ENCODE results near the gene CHCHD10. TPM values are rescaled to one million over a fixed set of nuclear protein-coding genes. Genes with fewer than 3 reads are reported as not detected.

CHCHD10 gene
- polyA plus RNA-seq, 1 experiment = 10.1 TPM

DNA sequence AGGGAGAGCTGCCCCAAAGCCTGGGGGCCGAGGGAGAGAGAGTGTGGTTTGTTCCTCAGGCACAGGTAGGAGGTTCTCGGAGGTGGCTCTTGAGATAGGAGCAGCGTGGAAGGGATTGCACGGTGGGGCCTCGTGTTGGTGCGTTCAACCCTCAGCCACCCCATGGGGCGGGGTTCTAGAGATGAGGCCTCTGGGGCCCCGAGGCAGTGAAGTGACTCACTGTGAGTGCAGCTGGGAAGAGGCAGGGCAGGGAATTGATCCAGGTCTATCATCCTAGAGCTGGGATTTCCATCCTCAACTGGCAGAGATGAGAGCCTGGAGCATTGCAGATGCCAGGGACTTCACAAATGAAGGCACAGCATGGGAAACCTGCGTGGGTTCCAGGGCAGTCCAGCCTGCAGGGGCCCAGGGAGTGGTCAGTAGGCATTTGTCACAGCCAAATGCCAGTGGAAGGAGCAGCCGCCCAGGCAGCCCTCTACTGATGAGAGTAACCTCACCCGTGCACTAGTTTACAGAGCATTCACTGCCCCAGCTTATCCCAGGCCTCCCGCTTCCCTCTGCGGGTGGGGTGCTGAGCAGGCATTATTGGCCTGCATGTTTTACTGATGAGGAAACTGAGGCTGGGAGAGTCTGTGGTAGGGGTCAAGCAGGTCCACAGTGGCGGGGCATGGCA lies 13.9 kb upstream of the CHCHD10 start:
- no peaks in the 10 kb centered on the region for H3K9me3 ChIP-seq (ENCODE audit: control insufficient read depth, insufficient read depth, low read length)
- CTCF ChIA-PET = interaction anchor here (2.8 kb wide), 1 partner anchor 11 kb away, joined by 10 read pairs; no protein-coding TSS in a partner anchor
- POLR2A ChIA-PET = no interaction called here
- DNase-seq (ENCODE audit: low read depth, low spot score) = no peak
- no peak overlapping the region for H3K27ac ChIP-seq (ENCODE audit: low read depth, low read length)
- TF ChIP-seq, protein P1, sequence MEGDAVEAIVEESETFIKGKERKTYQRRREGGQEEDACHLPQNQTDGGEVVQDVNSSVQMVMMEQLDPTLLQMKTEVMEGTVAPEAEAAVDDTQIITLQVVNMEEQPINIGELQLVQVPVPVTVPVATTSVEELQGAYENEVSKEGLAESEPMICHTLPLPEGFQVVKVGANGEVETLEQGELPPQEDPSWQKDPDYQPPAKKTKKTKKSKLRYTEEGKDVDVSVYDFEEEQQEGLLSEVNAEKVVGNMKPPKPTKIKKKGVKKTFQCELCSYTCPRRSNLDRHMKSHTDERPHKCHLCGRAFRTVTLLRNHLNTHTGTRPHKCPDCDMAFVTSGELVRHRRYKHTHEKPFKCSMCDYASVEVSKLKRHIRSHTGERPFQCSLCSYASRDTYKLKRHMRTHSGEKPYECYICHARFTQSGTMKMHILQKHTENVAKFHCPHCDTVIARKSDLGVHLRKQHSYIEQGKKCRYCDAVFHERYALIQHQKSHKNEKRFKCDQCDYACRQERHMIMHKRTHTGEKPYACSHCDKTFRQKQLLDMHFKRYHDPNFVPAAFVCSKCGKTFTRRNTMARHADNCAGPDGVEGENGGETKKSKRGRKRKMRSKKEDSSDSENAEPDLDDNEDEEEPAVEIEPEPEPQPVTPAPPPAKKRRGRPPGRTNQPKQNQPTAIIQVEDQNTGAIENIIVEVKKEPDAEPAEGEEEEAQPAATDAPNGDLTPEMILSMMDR (IDR thresholded peaks at IDR 0.05; ENCODE audit: low read depth, low read length) = no peak
- H3K4me3 ChIP-seq (ENCODE audit: low read depth, low read length) = no peak overlapping the region
- H3K27me3 ChIP-seq (ENCODE audit: control insufficient read depth, insufficient read depth, low read length) = no peaks in the 10 kb centered on the region

- H3K9me3 ChIP-seq (ENCODE audit: control insufficient read depth, insufficient read depth, low read length) = no peaks in the 10 kb centered on the region
- TF ChIP-seq, protein P1 (IDR thresholded peaks at IDR 0.05; ENCODE audit: low read depth, low read length) = no peak
- ChIA-PET CTCF (interaction anchor here (1.0 to 2.8 kb wide), 2 partner anchors 10 to 66 kb away, joined by 3 to 10 read pairs; no protein-coding TSS in a partner anchor), POLR2A (no interaction called here)
- no peak for DNase-seq (ENCODE audit: low read depth, low spot score)
- no peak overlapping the region for H3K4me3 ChIP-seq (ENCODE audit: low read depth, low read length)
- no peak overlapping the region for H3K27ac ChIP-seq (ENCODE audit: low read depth, low read length)
- no peaks in the 10 kb centered on the region for H3K27me3 ChIP-seq (ENCODE audit: control insufficient read depth, insufficient read depth, low read length)
These were observed 13.3 kb upstream of the CHCHD10 start for GRCh38 chr22:23781065-23781464.

DNA sequence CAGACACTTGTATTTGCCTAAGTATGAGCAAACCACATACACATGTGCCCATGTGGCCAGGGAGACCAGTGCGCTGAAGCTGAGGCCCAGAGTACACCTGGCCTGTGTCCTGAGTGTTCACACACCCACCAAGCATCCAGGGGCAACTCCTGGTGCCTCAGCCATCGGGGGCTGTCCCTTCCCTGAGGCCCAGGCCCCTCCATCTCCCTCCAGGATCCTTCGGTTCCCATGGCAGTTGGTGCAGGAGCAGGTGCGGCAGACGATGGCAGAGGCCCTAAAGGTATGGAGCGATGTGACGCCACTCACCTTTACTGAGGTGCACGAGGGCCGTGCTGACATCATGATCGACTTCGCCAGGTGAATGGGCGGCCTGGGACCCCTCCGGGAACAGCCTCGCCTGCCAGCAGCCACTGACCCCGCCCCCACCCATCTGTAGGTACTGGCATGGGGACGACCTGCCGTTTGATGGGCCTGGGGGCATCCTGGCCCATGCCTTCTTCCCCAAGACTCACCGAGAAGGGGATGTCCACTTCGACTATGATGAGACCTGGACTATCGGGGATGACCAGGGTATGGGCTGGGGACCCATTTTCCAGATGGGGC lies 12.5 kb upstream of the CHCHD10 start:
- ChIA-PET CTCF (interaction anchor here (1.0 kb wide), 1 partner anchor 67 kb away, joined by 3 read pairs; no protein-coding TSS in a partner anchor), POLR2A (no interaction called here)
- DNase-seq (ENCODE audit: low read depth, low spot score) = no peak
- TF ChIP-seq, protein P1 (IDR thresholded peaks at IDR 0.05; ENCODE audit: low read depth, low read length) = no peak
- no peaks in the 10 kb centered on the region for H3K9me3 ChIP-seq (ENCODE audit: control insufficient read depth, insufficient read depth, low read length)
- H3K27me3 ChIP-seq (ENCODE audit: control insufficient read depth, insufficient read depth, low read length) = no peaks in the 10 kb centered on the region
- H3K27ac ChIP-seq (ENCODE audit: low read depth, low read length) = no peak overlapping the region
- H3K4me3 ChIP-seq (ENCODE audit: low read depth, low read length) = no peak overlapping the region

DNA sequence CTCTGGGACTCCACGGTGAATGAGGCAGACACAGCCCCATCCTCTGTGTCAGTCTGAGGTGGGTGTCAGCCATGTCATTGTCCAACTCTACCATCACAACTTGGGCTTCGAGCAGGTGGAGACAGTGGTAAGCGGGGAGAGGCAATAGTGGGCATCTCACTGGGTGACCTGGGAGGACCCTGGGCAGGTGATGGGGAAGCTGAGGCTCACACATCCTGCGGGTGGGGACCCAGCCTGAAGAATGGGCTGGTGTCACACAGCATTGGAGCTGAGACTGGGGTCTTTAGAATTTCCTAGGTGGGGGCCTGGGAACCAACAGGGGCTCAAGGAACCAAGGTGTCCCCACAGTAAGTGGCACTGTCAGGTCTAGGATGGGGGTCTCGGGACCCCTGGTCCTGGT lies 12.0 kb upstream of the CHCHD10 start:
- TF ChIP-seq, protein P1 (IDR thresholded peaks at IDR 0.05; ENCODE audit: low read depth, low read length) = no peak
- H3K9me3 ChIP-seq (ENCODE audit: control insufficient read depth, insufficient read depth, low read length) = no peaks in the 10 kb centered on the region
- no peak overlapping the region for H3K27ac ChIP-seq (ENCODE audit: low read depth, low read length)
- H3K27me3 ChIP-seq (ENCODE audit: control insufficient read depth, insufficient read depth, low read length) = no peaks in the 10 kb centered on the region
- ChIA-PET CTCF (no interaction called here), POLR2A (interaction anchor here (1.5 kb wide), 1 partner anchor 13 kb away, joined by 3 read pairs; no protein-coding TSS in a partner anchor)
- no peak overlapping the region for H3K4me3 ChIP-seq (ENCODE audit: low read depth, low read length)
- DNase-seq (ENCODE audit: low read depth, low spot score) = no peak

DNA sequence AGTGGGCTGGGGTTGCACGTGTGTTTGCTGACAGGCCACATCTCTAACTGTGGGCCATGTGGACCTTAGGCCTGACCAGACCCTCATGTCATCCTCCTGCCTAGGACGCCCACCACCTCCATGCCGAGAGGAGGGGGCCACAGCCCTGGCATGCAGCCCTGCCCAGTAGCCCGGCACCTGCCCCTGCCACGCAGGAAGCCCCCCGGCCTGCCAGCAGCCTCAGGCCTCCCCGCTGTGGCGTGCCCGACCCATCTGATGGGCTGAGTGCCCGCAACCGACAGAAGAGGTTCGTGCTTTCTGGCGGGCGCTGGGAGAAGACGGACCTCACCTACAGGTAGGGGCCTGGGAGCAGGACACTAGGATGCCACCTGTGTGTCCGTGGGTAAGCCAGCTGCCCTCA lies 11.3 kb upstream of the CHCHD10 start:
- no peaks in the 10 kb centered on the region for H3K27me3 ChIP-seq (ENCODE audit: control insufficient read depth, insufficient read depth, low read length)
- TF ChIP-seq, protein P1 (IDR thresholded peaks at IDR 0.05; ENCODE audit: low read depth, low read length) = no peak

More for the DNA sequence above, 11.3 kb upstream of the CHCHD10 start:
- POLR2A ChIA-PET = interaction anchor here (1.5 kb wide), 1 partner anchor 14 kb away, joined by 3 read pairs; no protein-coding TSS in a partner anchor
- H3K4me3 ChIP-seq (ENCODE audit: low read depth, low read length) = no peak overlapping the region
- no peak overlapping the region for H3K27ac ChIP-seq (ENCODE audit: low read depth, low read length)
- CTCF ChIA-PET = no interaction called here
- DNase-seq (ENCODE audit: low read depth, low spot score) = no peak
- no peaks in the 10 kb centered on the region for H3K9me3 ChIP-seq (ENCODE audit: control insufficient read depth, insufficient read depth, low read length)
